IPS-20b (cell line): ENCODE results near the gene ST13.
"Not testable (repeated sequence)": the region's sequence is repeated elsewhere in the genome, so short reads cannot be mapped to it uniquely, and the experiment has no call there.

ENCODE experiments used
- H3K27ac ChIP-seq: one replicate; pipeline ENCODE4 v1.5.1; 2013; ENCODE audit warnings: low read length
- H3K27me3 ChIP-seq: 2 replicates; pipeline ENCODE4 v1.6.1; 2013; ENCODE audit warnings: mild to moderate bottlenecking, low read length, inconsistent platforms; ENCODE audit not compliant: insufficient read depth
- H3K36me3 ChIP-seq: 2 replicates; pipeline ENCODE4 v1.6.1; 2013; ENCODE audit warnings: low read depth, mild to moderate bottlenecking, inconsistent platforms, low read length, moderate library complexity; ENCODE audit not compliant: insufficient read depth
- H3K4me1 ChIP-seq: 2 replicates; pipeline ENCODE4 v1.6.1; 2013; ENCODE audit warnings: mild to moderate bottlenecking, control low read depth, inconsistent platforms, low read length, moderate library complexity; ENCODE audit not compliant: insufficient read depth
- H3K4me3 ChIP-seq: 2 replicates; pipeline ENCODE4 v1.5.1; 2013; ENCODE audit warnings: mild to moderate bottlenecking, low read length, inconsistent platforms
- H3K9ac ChIP-seq: 2 replicates; pipeline ENCODE4 v1.6.1; 2013; ENCODE audit warnings: low read depth, mild to moderate bottlenecking, inconsistent platforms, low read length, moderate library complexity
- H3K9me3 ChIP-seq: 2 replicates; pipeline ENCODE4 v1.6.1; 2013; ENCODE audit warnings: mild to moderate bottlenecking, low read depth, low read length, inconsistent platforms; ENCODE audit not compliant: insufficient read depth

Gene ST13

GRCh38 chr22:40808018-40808841 lies 48.2 kb downstream of the ST13 start:
- Histone ChIP-seq H3K27me3 (no peaks in the 10 kb centered on the region), H3K9me3 (no peaks in the 10 kb centered on the region), H3K4me1 (no peaks in the 10 kb centered on the region; the same call in 1 of the 2 replicates), H3K27ac (no peak overlapping the region), H3K9ac (no peak overlapping the region), H3K4me3 (no peak overlapping the region), H3K36me3 (peaks cover 3% of the 10 kb centered on the region; the same call in 1 of the 2 replicates)

GRCh38 chr22:40806711-40807110 lies 49.7 kb downstream of the ST13 start:
- Histone ChIP-seq H3K36me3 (peaks cover 3% of the 10 kb centered on the region; the same call in 1 of the 2 replicates), H3K4me3 (no peak overlapping the region), H3K27ac (no peak overlapping the region), H3K9ac (no peak overlapping the region), H3K9me3 (no peaks in the 10 kb centered on the region), H3K27me3 (no peaks in the 10 kb centered on the region), H3K4me1 (no peaks in the 10 kb centered on the region; the same call in 1 of the 2 replicates)

- H3K4me3 ChIP-seq = no peak overlapping the region
- no peak overlapping the region for H3K9ac ChIP-seq
- H3K9me3 ChIP-seq = no peaks in the 10 kb centered on the region
- H3K36me3 ChIP-seq = peaks cover 3% of the 10 kb centered on the region; the same call in 1 of the 2 replicates
- no peaks in the 10 kb centered on the region for H3K27me3 ChIP-seq
- no peak overlapping the region for H3K27ac ChIP-seq
- no peaks in the 10 kb centered on the region; the same call in 1 of the 2 replicates for H3K4me1 ChIP-seq
These were observed 50.7 kb downstream of the ST13 start for GRCh38 chr22:40805699-40806203.

- H3K9ac ChIP-seq = no peak overlapping the region
- H3K36me3 ChIP-seq = peaks cover 3% of the 10 kb centered on the region; the same call in 1 of the 2 replicates
- no peaks in the 10 kb centered on the region; the same call in 1 of the 2 replicates for H3K4me1 ChIP-seq
- no peaks in the 10 kb centered on the region for H3K27me3 ChIP-seq
- no peak overlapping the region for H3K4me3 ChIP-seq
- no peaks in the 10 kb centered on the region for H3K9me3 ChIP-seq
- no peak overlapping the region for H3K27ac ChIP-seq
These were observed 51.2 kb downstream of the ST13 start for GRCh38 chr22:40805239-40805638.

GRCh38 chr22:40803321-40803720 lies 53.1 kb downstream of the ST13 start:
- Histone ChIP-seq H3K9ac (no peak overlapping the region), H3K27ac (no peak overlapping the region), H3K4me3 (no peak overlapping the region), H3K4me1 (no peaks in the 10 kb centered on the region; the same call in 1 of the 2 replicates), H3K27me3 (no peaks in the 10 kb centered on the region), H3K36me3 (peaks cover 3% of the 10 kb centered on the region; the same call in 1 of the 2 replicates), H3K9me3 (no peaks in the 10 kb centered on the region)

- H3K27ac ChIP-seq = no peak overlapping the region
These were observed 57.4 kb downstream of the ST13 start for GRCh38 chr22:40799008-40799407.

GRCh38 chr22:40797427-40797826 lies 59.0 kb downstream of the ST13 start:
- Histone ChIP-seq H3K27me3 (no peaks in the 10 kb centered on the region), H3K36me3 (peaks cover 20% of the 10 kb centered on the region; the same call in 1 of the 2 replicates), H3K9me3 (no peaks in the 10 kb centered on the region), H3K9ac (no peak overlapping the region), H3K4me3 (no peak overlapping the region), H3K27ac (no peak overlapping the region), H3K4me1 (no peaks in the 10 kb centered on the region)

More at GRCh38 chr22:40799008-40799407, 57.4 kb downstream of the ST13 start:
- H3K9ac ChIP-seq = no peak overlapping the region
- no peaks in the 10 kb centered on the region for H3K4me1 ChIP-seq
- H3K27me3 ChIP-seq = no peaks in the 10 kb centered on the region
- H3K9me3 ChIP-seq = no peaks in the 10 kb centered on the region
- H3K36me3 ChIP-seq = peaks cover 16% of the 10 kb centered on the region; the same call in 1 of the 2 replicates
- H3K4me3 ChIP-seq = no peak overlapping the region

- Histone ChIP-seq H3K36me3 (peaks cover 50% of the 10 kb centered on the region), H3K9ac (no peak overlapping the region), H3K4me3 (no peak overlapping the region), H3K27me3 (no peaks in the 10 kb centered on the region), H3K9me3 (no peaks in the 10 kb centered on the region), H3K27ac (no peak overlapping the region), H3K4me1 (peaks cover 4% of the 10 kb centered on the region; the same call in 1 of the 2 replicates)
These were observed 64.0 kb downstream of the ST13 start for GRCh38 chr22:40792451-40792850.

- Histone ChIP-seq H3K36me3 (peaks cover 56% of the 10 kb centered on the region), H3K9ac (no peak overlapping the region), H3K4me3 (no peak overlapping the region), H3K4me1 (peaks cover 4% of the 10 kb centered on the region; the same call in 1 of the 2 replicates), H3K9me3 (no peaks in the 10 kb centered on the region), H3K27ac (no peak overlapping the region), H3K27me3 (no peaks in the 10 kb centered on the region)
These were observed 65.2 kb downstream of the ST13 start for GRCh38 chr22:40791241-40791640.

GRCh38 chr22:40789131-40789530 lies 67.3 kb downstream of the ST13 start:
- Histone ChIP-seq H3K27ac (no peak overlapping the region), H3K4me3 (no peak overlapping the region), H3K4me1 (peaks cover 4% of the 10 kb centered on the region; the same call in 1 of the 2 replicates), H3K9me3 (no peaks in the 10 kb centered on the region), H3K27me3 (no peaks in the 10 kb centered on the region), H3K36me3 (peaks cover 56% of the 10 kb centered on the region), H3K9ac (no peak overlapping the region)

- Histone ChIP-seq H3K9ac (no peak overlapping the region), H3K36me3 (peaks cover 41% of the 10 kb centered on the region), H3K4me1 (no peaks in the 10 kb centered on the region), H3K4me3 (no peak overlapping the region), H3K27me3 (no peaks in the 10 kb centered on the region), H3K9me3 (no peaks in the 10 kb centered on the region), H3K27ac (no peak overlapping the region)
These were observed 73.9 kb downstream of the ST13 start for GRCh38 chr22:40782521-40782920.

- not testable (repeated sequence) for H3K27me3 ChIP-seq, H3K9ac ChIP-seq, H3K27ac ChIP-seq, H3K4me1 ChIP-seq, H3K9me3 ChIP-seq, H3K4me3 ChIP-seq
- peaks cover 40% of the 10 kb centered on the region for H3K36me3 ChIP-seq
These were observed 74.7 kb downstream of the ST13 start for GRCh38 chr22:40781749-40782148.
